ENCODE results near the gene TMED8. TPM values are rescaled to one million over a fixed set of nuclear protein-coding genes. Genes with fewer than 3 reads are reported as not detected.

TMED8 gene
- total and polyA plus RNA-seq, 2 of the 13 experiments (the other 11 are each of a cell fraction or from before 2014, with no cell fraction given): 6.0 to 11.7 TPM

DNA sequence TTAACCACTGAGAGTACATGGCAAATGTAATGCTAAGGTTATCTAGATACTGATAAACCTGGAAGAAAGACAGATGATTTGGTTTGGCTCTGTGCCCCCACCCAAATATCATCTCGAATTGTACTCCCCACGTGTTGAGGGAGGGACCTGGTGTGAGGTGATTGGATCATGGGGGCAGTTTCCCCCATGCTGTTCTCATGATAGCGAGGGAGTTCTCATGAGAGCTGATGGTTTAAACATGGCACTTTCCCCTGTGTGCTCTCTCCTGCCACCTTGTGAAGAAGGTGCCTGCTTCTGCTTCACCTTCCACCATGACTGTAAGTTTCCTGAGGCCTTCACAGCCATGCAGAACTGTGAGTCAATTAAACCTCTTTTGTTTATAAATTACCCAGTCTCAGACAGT is 32.2 kb upstream of the TMED8 start:
- Histone ChIP-seq H3K36me3 (replicated peaks in 1 of 2; ENCODE audit: control insufficient read depth in 1 of 2, insufficient read depth in 2 of 2, low read length in 2 of 2) (no peaks in the 10 kb centered on the region), H3K27me3 (ENCODE audit: control insufficient read depth in 1 of 2, insufficient read depth in 2 of 2, low read length in 2 of 2) (no peaks in the 10 kb centered on the region), H3K9ac (ENCODE audit: insufficient read depth, low read depth, low read length) (no peak overlapping the region), H3K4me3 (replicated peaks in 1 of 3; ENCODE audit: insufficient read depth in 1 of 3, low read depth in 2 of 3, low read length in 3 of 3) (no peak overlapping the region), H3K4me2 (ENCODE audit: low read depth, low read length) (peak overlapping the region; percentile 57), H3K27ac (ENCODE audit: extremely low read length, insufficient read depth, low read length) (no peak overlapping the region), H4K20me1 (ENCODE audit: insufficient read depth, low read length) (no peaks in the 10 kb centered on the region), H2AFZ (ENCODE audit: low read length) (no peak overlapping the region), H3K79me2 (ENCODE audit: insufficient read depth, low read length) (no peaks in the 10 kb centered on the region), H3K4me1 (ENCODE audit: insufficient read depth, low read length) (peaks cover 9% of the 10 kb centered on the region), H3K9me3 (ENCODE audit: low read length) (no peaks in the 10 kb centered on the region)
- peak; percentile 41 for DNase-seq (ENCODE audit: low spot score)
- CTCF ChIA-PET (ENCODE audit: low intra/inter-chr PET ratio, low total read pairs): interaction anchor here (2.0 kb wide), 1 partner anchor 108 kb away, joined by 9 read pairs; no protein-coding TSS in a partner anchor
- 7% methylated on average over 3 of the region's 3 CpGs for WGBS (ENCODE audit: low lambda C conversion rate)
- no TSS peak for BruUV-seq (replicated peaks)
- POLR2A ChIA-PET: interaction anchor here (1.0 kb wide), 1 partner anchor 108 kb away, joined by 3 read pairs; no protein-coding TSS in a partner anchor
- peak; percentile 92 for ATAC-seq
- peak; percentile 71 for FAIRE-seq
- in situ Hi-C loops (cut with HindIII; ENCODE audit: extremely low pct_ligation_motif_present, low pct_unique_long_range_greater_than_20kb): no loop called here
- intact Hi-C loops (cut with micrococcal nuclease; ENCODE audit: unreplicated experiment): loop anchor here (1.0 to 2.0 kb wide), 2 partner anchors 84 to 108 kb away; no protein-coding TSS in a partner anchor
- TF ChIP-seq ZNF766 (CRISPR knock-in tag; IDR thresholded peaks at IDR 0.05; ENCODE audit: borderline replicate concordance) (no peak), TEAD3 (CRISPR knock-in tag; optimal IDR thresholded peaks at IDR 0.05; ENCODE audit: borderline replicate concordance) (peak; percentile 9), AKAP8 (CRISPR knock-in tag; IDR thresholded peaks at IDR 0.05) (no peak), IKZF1 (IDR thresholded peaks at IDR 0.05) (no peak), ARNT2 (CRISPR knock-in tag; IDR thresholded peaks at IDR 0.05; ENCODE audit: low read depth) (no peak), THAP11 (CRISPR knock-in tag; IDR thresholded peaks at IDR 0.05) (0 out of 2 replicates have a peak, but pooled peaks have one; percentile 23), RAD21 (CRISPR knock-in tag; IDR thresholded peaks at IDR 0.05) (peak; percentile 64), ZFX (CRISPR knock-in tag; IDR thresholded peaks at IDR 0.05; ENCODE audit: low read depth) (peak; percentile 52; the same call in 1 of the 2 replicates), SMC3 (IDR thresholded peaks at IDR 0.05; ENCODE audit: low read length) (peak; percentile 81; the same call in 1 of the 2 replicates)
- TF ChIP-seq, protein P1, sequence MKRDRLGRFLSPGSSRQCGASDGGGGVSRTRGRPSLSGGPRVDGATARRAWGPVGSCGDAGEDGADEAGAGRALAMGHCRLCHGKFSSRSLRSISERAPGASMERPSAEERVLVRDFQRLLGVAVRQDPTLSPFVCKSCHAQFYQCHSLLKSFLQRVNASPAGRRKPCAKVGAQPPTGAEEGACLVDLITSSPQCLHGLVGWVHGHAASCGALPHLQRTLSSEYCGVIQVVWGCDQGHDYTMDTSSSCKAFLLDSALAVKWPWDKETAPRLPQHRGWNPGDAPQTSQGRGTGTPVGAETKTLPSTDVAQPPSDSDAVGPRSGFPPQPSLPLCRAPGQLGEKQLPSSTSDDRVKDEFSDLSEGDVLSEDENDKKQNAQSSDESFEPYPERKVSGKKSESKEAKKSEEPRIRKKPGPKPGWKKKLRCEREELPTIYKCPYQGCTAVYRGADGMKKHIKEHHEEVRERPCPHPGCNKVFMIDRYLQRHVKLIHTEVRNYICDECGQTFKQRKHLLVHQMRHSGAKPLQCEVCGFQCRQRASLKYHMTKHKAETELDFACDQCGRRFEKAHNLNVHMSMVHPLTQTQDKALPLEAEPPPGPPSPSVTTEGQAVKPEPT (CRISPR knock-in tag; IDR thresholded peaks at IDR 0.05; ENCODE audit: low read depth): no peak
- TF ChIP-seq, protein P2, sequence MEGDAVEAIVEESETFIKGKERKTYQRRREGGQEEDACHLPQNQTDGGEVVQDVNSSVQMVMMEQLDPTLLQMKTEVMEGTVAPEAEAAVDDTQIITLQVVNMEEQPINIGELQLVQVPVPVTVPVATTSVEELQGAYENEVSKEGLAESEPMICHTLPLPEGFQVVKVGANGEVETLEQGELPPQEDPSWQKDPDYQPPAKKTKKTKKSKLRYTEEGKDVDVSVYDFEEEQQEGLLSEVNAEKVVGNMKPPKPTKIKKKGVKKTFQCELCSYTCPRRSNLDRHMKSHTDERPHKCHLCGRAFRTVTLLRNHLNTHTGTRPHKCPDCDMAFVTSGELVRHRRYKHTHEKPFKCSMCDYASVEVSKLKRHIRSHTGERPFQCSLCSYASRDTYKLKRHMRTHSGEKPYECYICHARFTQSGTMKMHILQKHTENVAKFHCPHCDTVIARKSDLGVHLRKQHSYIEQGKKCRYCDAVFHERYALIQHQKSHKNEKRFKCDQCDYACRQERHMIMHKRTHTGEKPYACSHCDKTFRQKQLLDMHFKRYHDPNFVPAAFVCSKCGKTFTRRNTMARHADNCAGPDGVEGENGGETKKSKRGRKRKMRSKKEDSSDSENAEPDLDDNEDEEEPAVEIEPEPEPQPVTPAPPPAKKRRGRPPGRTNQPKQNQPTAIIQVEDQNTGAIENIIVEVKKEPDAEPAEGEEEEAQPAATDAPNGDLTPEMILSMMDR (CRISPR knock-in tag; IDR thresholded peaks at IDR 0.05): peak; percentile 83
- TF ChIP-seq, protein P3, sequence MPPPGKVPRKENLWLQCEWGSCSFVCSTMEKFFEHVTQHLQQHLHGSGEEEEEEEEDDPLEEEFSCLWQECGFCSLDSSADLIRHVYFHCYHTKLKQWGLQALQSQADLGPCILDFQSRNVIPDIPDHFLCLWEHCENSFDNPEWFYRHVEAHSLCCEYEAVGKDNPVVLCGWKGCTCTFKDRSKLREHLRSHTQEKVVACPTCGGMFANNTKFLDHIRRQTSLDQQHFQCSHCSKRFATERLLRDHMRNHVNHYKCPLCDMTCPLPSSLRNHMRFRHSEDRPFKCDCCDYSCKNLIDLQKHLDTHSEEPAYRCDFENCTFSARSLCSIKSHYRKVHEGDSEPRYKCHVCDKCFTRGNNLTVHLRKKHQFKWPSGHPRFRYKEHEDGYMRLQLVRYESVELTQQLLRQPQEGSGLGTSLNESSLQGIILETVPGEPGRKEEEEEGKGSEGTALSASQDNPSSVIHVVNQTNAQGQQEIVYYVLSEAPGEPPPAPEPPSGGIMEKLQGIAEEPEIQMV (CRISPR knock-in tag; IDR thresholded peaks at IDR 0.05; ENCODE audit: low read depth): no peak
